ENCODE results near the gene OTULIN.

OTULIN gene

GRCh38 chr5:14655146-14655741 is 9.3 kb upstream of the OTULIN start:
- ATAC-seq: no peak
- TF ChIP-seq TCF4 (CRISPR knock-in tag; IDR thresholded peaks at IDR 0.05; ENCODE audit: borderline replicate concordance): no peak
- TF ChIP-seq ZNF565 (CRISPR knock-in tag; conservative IDR thresholded peaks at IDR 0.05; ENCODE audit: low read depth): no peak
- no peak for TF ChIP-seq ZFP3 (CRISPR knock-in tag; IDR thresholded peaks at IDR 0.05)
- no peak for TF ChIP-seq TOX (CRISPR knock-in tag; IDR thresholded peaks at IDR 0.05; ENCODE audit: borderline replicate concordance)
- no peak for TF ChIP-seq POU6F1 (CRISPR knock-in tag; IDR thresholded peaks at IDR 0.05; ENCODE audit: borderline replicate concordance, low read depth)
- TF ChIP-seq ESRRG (CRISPR knock-in tag; IDR thresholded peaks at IDR 0.05): no peak
- TF ChIP-seq PPARA (CRISPR knock-in tag; IDR thresholded peaks at IDR 0.05; ENCODE audit: borderline replicate concordance): no peak

GRCh38 chr5:14656898-14657297 is 7.6 kb upstream of the OTULIN start:
- TF ChIP-seq ZFP3 (CRISPR knock-in tag; IDR thresholded peaks at IDR 0.05) (no peak), POU6F1 (CRISPR knock-in tag; IDR thresholded peaks at IDR 0.05; ENCODE audit: borderline replicate concordance, low read depth) (no peak), RARB (CRISPR knock-in tag; IDR thresholded peaks at IDR 0.05) (no peak), PPARA (CRISPR knock-in tag; IDR thresholded peaks at IDR 0.05; ENCODE audit: borderline replicate concordance) (no peak), PATZ1 (CRISPR knock-in tag; IDR thresholded peaks at IDR 0.05; ENCODE audit: borderline replicate concordance) (no peak), TOX (CRISPR knock-in tag; IDR thresholded peaks at IDR 0.05; ENCODE audit: borderline replicate concordance) (no peak)
- ATAC-seq: no peak

- no peak for TF ChIP-seq PATZ1 (CRISPR knock-in tag; IDR thresholded peaks at IDR 0.05; ENCODE audit: borderline replicate concordance)
- TF ChIP-seq ZNF565 (CRISPR knock-in tag; conservative IDR thresholded peaks at IDR 0.05; ENCODE audit: low read depth): no peak
- no peak for TF ChIP-seq TSHZ2 (CRISPR knock-in tag; IDR thresholded peaks at IDR 0.05)
- TF ChIP-seq TOX (CRISPR knock-in tag; IDR thresholded peaks at IDR 0.05; ENCODE audit: borderline replicate concordance): no peak
- no peak for TF ChIP-seq OSR1 (CRISPR knock-in tag; IDR thresholded peaks at IDR 0.05)
- no peak for TF ChIP-seq ESRRG (CRISPR knock-in tag; IDR thresholded peaks at IDR 0.05)
- ATAC-seq: no peak
Observed at GRCh38 chr5:14659821-14660607, 4.5 kb upstream of the OTULIN start.

- no peak for ATAC-seq
- no peak for TF ChIP-seq GLIS3 (CRISPR knock-in tag; IDR thresholded peaks at IDR 0.05)
- no peak for TF ChIP-seq TSHZ2 (CRISPR knock-in tag; IDR thresholded peaks at IDR 0.05)
- no peak for TF ChIP-seq BACH2 (CRISPR knock-in tag; IDR thresholded peaks at IDR 0.05; ENCODE audit: borderline replicate concordance)
- TF ChIP-seq CSDC2 (CRISPR knock-in tag; IDR thresholded peaks at IDR 0.05): no peak
- no peak for TF ChIP-seq ISL1 (CRISPR knock-in tag; IDR thresholded peaks at IDR 0.05)
- TF ChIP-seq OSR1 (CRISPR knock-in tag; IDR thresholded peaks at IDR 0.05): no peak
- no peak for TF ChIP-seq PPARA (CRISPR knock-in tag; IDR thresholded peaks at IDR 0.05; ENCODE audit: borderline replicate concordance)
- no peak for TF ChIP-seq TOX (CRISPR knock-in tag; IDR thresholded peaks at IDR 0.05; ENCODE audit: borderline replicate concordance)
- no peak for TF ChIP-seq CSRNP3 (CRISPR knock-in tag; IDR thresholded peaks at IDR 0.05)
- no peak for TF ChIP-seq TCF4 (CRISPR knock-in tag; IDR thresholded peaks at IDR 0.05; ENCODE audit: borderline replicate concordance)
Observed at GRCh38 chr5:14660833-14661232, 3.7 kb upstream of the OTULIN start.

Measured in SK-N-SH treated with all-trans-retinoic acid at 6 μM for 48 hours (cell line).